ENCODE results near the gene KCMF1.
"Not testable (repeated sequence)": the region's sequence is repeated elsewhere in the genome, so short reads cannot be mapped to it uniquely, and the experiment has no call there.

The KCMF1 gene

GRCh38 chr2:84942964-84943421, 28.0 kb upstream of the KCMF1 start:
- Histone ChIP-seq H3K9me3 (ENCODE audit: control extremely low read depth in 1 of 5, control insufficient read depth in 4 of 5, insufficient read depth in 2 of 5, low read depth in 1 of 5, low read length in 4 of 5) (no peaks in the 10 kb centered on the region), H3K36me3 (ENCODE audit: control insufficient read depth in 4 of 4, insufficient read depth in 4 of 4, low read length in 3 of 4) (no peaks in the 10 kb centered on the region), H3K27me3 (replicated peaks in 2 of 5; ENCODE audit: control insufficient read depth in 4 of 5, insufficient read depth in 5 of 5, low read length in 4 of 5) (no peaks in the 10 kb centered on the region), H3K4me3 (ENCODE audit: control insufficient read depth in 1 of 7, extremely low read depth in 1 of 7, insufficient read depth in 4 of 7, low read depth in 2 of 7, low read length in 6 of 7) (no peak overlapping the region), H3K4me1 (ENCODE audit: control extremely low read depth in 1 of 4, control insufficient read depth in 4 of 4, insufficient read depth in 4 of 4, low read length in 3 of 4) (peaks cover 16 to 51% (median 42%) of the 10 kb centered on the region in 4 experiments), H3K27ac (ENCODE audit: insufficient read depth in 1 of 2, low read depth in 1 of 2, low read length in 2 of 2, poor library complexity in 1 of 2, severe bottlenecking in 2 of 2) (no peak overlapping the region)
- CTCF ChIA-PET = interaction anchor here (1.8 kb wide), 1 partner anchor 17 kb away, joined by 8 read pairs; no protein-coding TSS in a partner anchor
- POLR2A ChIA-PET = no interaction called here
- DNase-seq = no peak
- WGBS (ENCODE audit: insufficient coverage) = 80% methylated on average over 3 of the region's 4 CpGs

GRCh38 chr2:84944295-84944909, 26.6 kb upstream of the KCMF1 start:
- H3K27me3 ChIP-seq (replicated peaks in 2 of 5; ENCODE audit: control insufficient read depth in 4 of 5, insufficient read depth in 5 of 5, low read length in 4 of 5) = no peaks in the 10 kb centered on the region
- H3K27ac ChIP-seq (ENCODE audit: insufficient read depth in 1 of 2, low read depth in 1 of 2, low read length in 2 of 2, poor library complexity in 1 of 2, severe bottlenecking in 2 of 2) = no peak overlapping the region
- WGBS (ENCODE audit: insufficient coverage) = 100% methylated on average over 7 of the region's 7 CpGs
- H3K36me3 ChIP-seq (ENCODE audit: control insufficient read depth in 4 of 4, insufficient read depth in 4 of 4, low read length in 3 of 4) = no peaks in the 10 kb centered on the region
- no peaks in the 10 kb centered on the region for H3K9me3 ChIP-seq (ENCODE audit: control extremely low read depth in 1 of 5, control insufficient read depth in 4 of 5, insufficient read depth in 2 of 5, low read depth in 1 of 5, low read length in 4 of 5)
- H3K4me3 ChIP-seq (ENCODE audit: control insufficient read depth in 1 of 7, extremely low read depth in 1 of 7, insufficient read depth in 4 of 7, low read depth in 2 of 7, low read length in 6 of 7) = no peak overlapping the region
- DNase-seq = no peak
- ChIA-PET CTCF (interaction anchor here (1.0 to 4.1 kb wide), 4 partner anchors 9 to 31 kb away, joined by 3 to 31 read pairs (median 4); no protein-coding TSS in a partner anchor), POLR2A (no interaction called here)
- peaks cover 7 to 39% (median 30%) of the 10 kb centered on the region in 4 experiments for H3K4me1 ChIP-seq (ENCODE audit: control extremely low read depth in 1 of 4, control insufficient read depth in 4 of 4, insufficient read depth in 4 of 4, low read length in 3 of 4)

GRCh38 chr2:84945838-84946203, 25.1 kb upstream of the KCMF1 start:
- Histone ChIP-seq H3K4me3 (ENCODE audit: control insufficient read depth in 1 of 7, extremely low read depth in 1 of 7, insufficient read depth in 4 of 7, low read depth in 2 of 7, low read length in 6 of 7) (peak overlapping the region in 1 of 7 experiments; percentile 60), H3K4me1 (ENCODE audit: control extremely low read depth in 1 of 4, control insufficient read depth in 4 of 4, insufficient read depth in 4 of 4, low read length in 3 of 4) (peaks cover 6 to 28% (median 21%) of the 10 kb centered on the region in 4 experiments)
- CTCF ChIA-PET = interaction anchor here (0.9 to 4.1 kb wide), 11 partner anchors 8 to 376 kb away, joined by 3 to 31 read pairs (median 5); no protein-coding TSS in a partner anchor
- not testable (repeated sequence) for H3K27ac ChIP-seq (ENCODE audit: insufficient read depth in 1 of 2, low read depth in 1 of 2, low read length in 2 of 2, poor library complexity in 1 of 2, severe bottlenecking in 2 of 2); DNase-seq; H3K9me3 ChIP-seq (ENCODE audit: control extremely low read depth in 1 of 5, control insufficient read depth in 4 of 5, insufficient read depth in 2 of 5, low read depth in 1 of 5, low read length in 4 of 5); H3K27me3 ChIP-seq (replicated peaks in 2 of 5; ENCODE audit: control insufficient read depth in 4 of 5, insufficient read depth in 5 of 5, low read length in 4 of 5); H3K36me3 ChIP-seq (ENCODE audit: control insufficient read depth in 4 of 4, insufficient read depth in 4 of 4, low read length in 3 of 4)
- POLR2A ChIA-PET = interaction anchor here (1.2 to 1.7 kb wide), 3 partner anchors 20 to 40 kb away, joined by 3 to 5 read pairs (median 4); partner anchors contain the start of gene TMSB10
- WGBS (ENCODE audit: insufficient coverage) = no CpG with 5 or more reads among the region's 3 CpGs

GRCh38 chr2:84946204-84947009, 24.6 kb upstream of the KCMF1 start:
- peak overlapping the region; percentile 51 to 69 for H3K27ac ChIP-seq (ENCODE audit: insufficient read depth in 1 of 2, low read depth in 1 of 2, low read length in 2 of 2, poor library complexity in 1 of 2, severe bottlenecking in 2 of 2)
- DNase-seq = peak; percentile 59 to 89 (median 82)
- H3K9me3 ChIP-seq (ENCODE audit: control extremely low read depth in 1 of 5, control insufficient read depth in 4 of 5, insufficient read depth in 2 of 5, low read depth in 1 of 5, low read length in 4 of 5) = no peaks in the 10 kb centered on the region
- H3K4me3 ChIP-seq (ENCODE audit: control insufficient read depth in 1 of 7, extremely low read depth in 1 of 7, insufficient read depth in 4 of 7, low read depth in 2 of 7, low read length in 6 of 7) = peak overlapping the region in 4 of 7 experiments; percentile 2 to 60 (median 29)
- H3K27me3 ChIP-seq (replicated peaks in 2 of 5; ENCODE audit: control insufficient read depth in 4 of 5, insufficient read depth in 5 of 5, low read length in 4 of 5) = no peaks in the 10 kb centered on the region
- peaks cover 6 to 25% (median 21%) of the 10 kb centered on the region in 4 experiments for H3K4me1 ChIP-seq (ENCODE audit: control extremely low read depth in 1 of 4, control insufficient read depth in 4 of 4, insufficient read depth in 4 of 4, low read length in 3 of 4)
- CTCF ChIA-PET = interaction anchor here (0.8 to 4.1 kb wide), 15 partner anchors 8 to 375 kb away, joined by 3 to 31 read pairs (median 4); no protein-coding TSS in a partner anchor
- WGBS (ENCODE audit: insufficient coverage) = 6% methylated on average over 5 of the region's 12 CpGs
- H3K36me3 ChIP-seq (ENCODE audit: control insufficient read depth in 4 of 4, insufficient read depth in 4 of 4, low read length in 3 of 4) = no peaks in the 10 kb centered on the region
- POLR2A ChIA-PET = interaction anchor here (0.8 to 1.7 kb wide), 4 partner anchors 20 to 41 kb away, joined by 3 to 5 read pairs (median 4); partner anchors contain the start of gene TMSB10

GRCh38 chr2:84947010-84947593, 23.9 kb upstream of the KCMF1 start:
- Histone ChIP-seq H3K36me3 (ENCODE audit: control insufficient read depth in 4 of 4, insufficient read depth in 4 of 4, low read length in 3 of 4) (no peaks in the 10 kb centered on the region), H3K9me3 (ENCODE audit: control extremely low read depth in 1 of 5, control insufficient read depth in 4 of 5, insufficient read depth in 2 of 5, low read depth in 1 of 5, low read length in 4 of 5) (no peaks in the 10 kb centered on the region), H3K27ac (ENCODE audit: insufficient read depth in 1 of 2, low read depth in 1 of 2, low read length in 2 of 2, poor library complexity in 1 of 2, severe bottlenecking in 2 of 2) (peak overlapping the region in 1 of 2 experiments; percentile 69), H3K27me3 (replicated peaks in 2 of 5; ENCODE audit: control insufficient read depth in 4 of 5, insufficient read depth in 5 of 5, low read length in 4 of 5) (no peaks in the 10 kb centered on the region), H3K4me3 (ENCODE audit: control insufficient read depth in 1 of 7, extremely low read depth in 1 of 7, insufficient read depth in 4 of 7, low read depth in 2 of 7, low read length in 6 of 7) (peak overlapping the region in 1 of 7 experiments; percentile 60), H3K4me1 (ENCODE audit: control extremely low read depth in 1 of 4, control insufficient read depth in 4 of 4, insufficient read depth in 4 of 4, low read length in 3 of 4) (peaks cover 6 to 25% (median 21%) of the 10 kb centered on the region in 4 experiments)
- WGBS (ENCODE audit: insufficient coverage) = 80% methylated on average over 6 of the region's 10 CpGs
- DNase-seq = no peak
- POLR2A ChIA-PET = interaction anchor here (0.8 to 1.7 kb wide), 4 partner anchors 20 to 41 kb away, joined by 3 to 5 read pairs (median 4); partner anchors contain the start of gene TMSB10
- CTCF ChIA-PET = interaction anchor here (0.8 to 4.1 kb wide), 11 partner anchors 9 to 68 kb away, joined by 3 to 31 read pairs (median 5); no protein-coding TSS in a partner anchor

- no peak overlapping the region for H3K27ac ChIP-seq (ENCODE audit: insufficient read depth in 1 of 2, low read depth in 1 of 2, low read length in 2 of 2, poor library complexity in 1 of 2, severe bottlenecking in 2 of 2)
- WGBS (ENCODE audit: insufficient coverage) = 100% methylated on average over 3 of the region's 3 CpGs
- CTCF ChIA-PET = interaction anchor here (1.0 to 1.7 kb wide), 2 partner anchors 9 to 25 kb away, joined by 3 to 4 read pairs; no protein-coding TSS in a partner anchor
- POLR2A ChIA-PET = no interaction called here
- no peaks in the 10 kb centered on the region for H3K9me3 ChIP-seq (ENCODE audit: control extremely low read depth in 1 of 5, control insufficient read depth in 4 of 5, insufficient read depth in 2 of 5, low read depth in 1 of 5, low read length in 4 of 5)
- H3K36me3 ChIP-seq (ENCODE audit: control insufficient read depth in 4 of 4, insufficient read depth in 4 of 4, low read length in 3 of 4) = no peaks in the 10 kb centered on the region
- H3K27me3 ChIP-seq (replicated peaks in 2 of 5; ENCODE audit: control insufficient read depth in 4 of 5, insufficient read depth in 5 of 5, low read length in 4 of 5) = no peaks in the 10 kb centered on the region
- no peaks in the 10 kb centered on the region for H3K4me1 ChIP-seq (ENCODE audit: control extremely low read depth in 1 of 4, control insufficient read depth in 4 of 4, insufficient read depth in 4 of 4, low read length in 3 of 4)
- H3K4me3 ChIP-seq (ENCODE audit: control insufficient read depth in 1 of 7, extremely low read depth in 1 of 7, insufficient read depth in 4 of 7, low read depth in 2 of 7, low read length in 6 of 7) = no peak overlapping the region
- DNase-seq = no peak
Observed at GRCh38 chr2:84953535-84953934, 17.4 kb upstream of the KCMF1 start.
